Body of pancreas (tissue), 4 donors: Measurements from ENCODE around the gene HEPHL1.

Source experiments
- POLR2A ChIP-seq, 3 donors: fragments of 450-650 bp; IDR thresholded peaks; one replicate each; pipeline ENCODE4 v1.6.1; 2016; ENCODE audit warnings: antibody characterized with exemption in 3 of 3, mild to moderate bottlenecking in 2 of 3
- TF ChIP-seq, protein P1 (sequence below), 7 experiments: fragments of 450-650 bp in 4 of 7; fragments of 200-600 bp in 3 of 7; sonication (generic) in 3 of 7; IDR thresholded peaks; one replicate each; pipeline ENCODE4 v1.5.1; 2016 to 2019; ENCODE audit warnings: antibody characterized with exemption in 7 of 7

GRCh38 chr11:94125407-94126115 lies 104.4 kb downstream of the HEPHL1 start:
- TF ChIP-seq, protein P1, sequence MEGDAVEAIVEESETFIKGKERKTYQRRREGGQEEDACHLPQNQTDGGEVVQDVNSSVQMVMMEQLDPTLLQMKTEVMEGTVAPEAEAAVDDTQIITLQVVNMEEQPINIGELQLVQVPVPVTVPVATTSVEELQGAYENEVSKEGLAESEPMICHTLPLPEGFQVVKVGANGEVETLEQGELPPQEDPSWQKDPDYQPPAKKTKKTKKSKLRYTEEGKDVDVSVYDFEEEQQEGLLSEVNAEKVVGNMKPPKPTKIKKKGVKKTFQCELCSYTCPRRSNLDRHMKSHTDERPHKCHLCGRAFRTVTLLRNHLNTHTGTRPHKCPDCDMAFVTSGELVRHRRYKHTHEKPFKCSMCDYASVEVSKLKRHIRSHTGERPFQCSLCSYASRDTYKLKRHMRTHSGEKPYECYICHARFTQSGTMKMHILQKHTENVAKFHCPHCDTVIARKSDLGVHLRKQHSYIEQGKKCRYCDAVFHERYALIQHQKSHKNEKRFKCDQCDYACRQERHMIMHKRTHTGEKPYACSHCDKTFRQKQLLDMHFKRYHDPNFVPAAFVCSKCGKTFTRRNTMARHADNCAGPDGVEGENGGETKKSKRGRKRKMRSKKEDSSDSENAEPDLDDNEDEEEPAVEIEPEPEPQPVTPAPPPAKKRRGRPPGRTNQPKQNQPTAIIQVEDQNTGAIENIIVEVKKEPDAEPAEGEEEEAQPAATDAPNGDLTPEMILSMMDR (IDR thresholded peaks at IDR 0.05): no peak
- TF ChIP-seq POLR2A (IDR thresholded peaks at IDR 0.05): no peak
